NT2/D1 (cell line): Measurements from ENCODE around the gene TPSB2.
"Not testable (repeated sequence)": the region's sequence is repeated elsewhere in the genome, so short reads cannot be mapped to it uniquely, and the experiment has no call there.

Experiments used
- DNase-seq: peaks from one replicate; pipeline ENCODE4 v3.0.0-alpha.2; 2011; ENCODE audit warnings: low read depth, low spot score
- H3K27me3 ChIP-seq: 2 replicates; pipeline ENCODE4 v1.6.0; 2011; ENCODE audit warnings: mild to moderate bottlenecking; ENCODE audit not compliant: insufficient read length, insufficient read depth
- H3K36me3 ChIP-seq: 2 replicates; pipeline ENCODE4 v1.6.1; 2011; ENCODE audit warnings: mild to moderate bottlenecking, low read length, mixed read lengths; ENCODE audit not compliant: insufficient read depth, insufficient read length
- H3K4me1 ChIP-seq: 2 replicates; pipeline ENCODE4 v1.5.1; 2011; ENCODE audit not compliant: insufficient read depth, insufficient read length
- H3K4me3 ChIP-seq: 2 replicates; pipeline ENCODE4 v1.5.1; 2011; ENCODE audit warnings: low read depth; ENCODE audit not compliant: insufficient read length
- H3K9ac ChIP-seq: 2 replicates; pipeline ENCODE4 v1.6.0; 2011; ENCODE audit warnings: low read depth; ENCODE audit not compliant: insufficient read length
- H3K9me3 ChIP-seq: 2 replicates; pipeline ENCODE4 v1.5.1; 2011; ENCODE audit warnings: mild to moderate bottlenecking, low read length; ENCODE audit not compliant: insufficient read depth
- SUZ12 ChIP-seq: IDR thresholded peaks from 2 replicates; pipeline ENCODE4 v1.6.1; 2011; ENCODE audit not compliant: insufficient read length, insufficient read depth; ENCODE audit errors: extremely low read depth
- YY1 ChIP-seq: IDR thresholded peaks from 2 replicates; pipeline ENCODE4 v1.6.1; 2011; ENCODE audit not compliant: insufficient read length, insufficient read depth
- ZNF274 ChIP-seq: IDR thresholded peaks from 2 replicates; pipeline ENCODE4 v1.6.1; 2011; ENCODE audit warnings: mild to moderate bottlenecking, low read depth, low read length

Gene TPSB2

GRCh38 chr16:1199347-1200013 lies 30.5 kb downstream of the TPSB2 start:
- Histone ChIP-seq H3K9ac (no peak overlapping the region), H3K4me3 (no peak overlapping the region), H3K9me3 (no peaks in the 10 kb centered on the region), H3K27me3 (no peaks in the 10 kb centered on the region), H3K36me3 (peaks cover 49% of the 10 kb centered on the region), H3K4me1 (peaks cover 3% of the 10 kb centered on the region)
- DNase-seq: no peak
- no peak for TF ChIP-seq YY1
- no peak for TF ChIP-seq SUZ12
- no peak for TF ChIP-seq ZNF274

- not testable (repeated sequence) for H3K4me3 ChIP-seq, H3K27me3 ChIP-seq, DNase-seq, H3K9ac ChIP-seq, H3K4me1 ChIP-seq, H3K9me3 ChIP-seq
- peaks cover 42% of the 10 kb centered on the region for H3K36me3 ChIP-seq
Measured at GRCh38 chr16:1198671-1199346, 31.2 kb downstream of the TPSB2 start.

DNA sequence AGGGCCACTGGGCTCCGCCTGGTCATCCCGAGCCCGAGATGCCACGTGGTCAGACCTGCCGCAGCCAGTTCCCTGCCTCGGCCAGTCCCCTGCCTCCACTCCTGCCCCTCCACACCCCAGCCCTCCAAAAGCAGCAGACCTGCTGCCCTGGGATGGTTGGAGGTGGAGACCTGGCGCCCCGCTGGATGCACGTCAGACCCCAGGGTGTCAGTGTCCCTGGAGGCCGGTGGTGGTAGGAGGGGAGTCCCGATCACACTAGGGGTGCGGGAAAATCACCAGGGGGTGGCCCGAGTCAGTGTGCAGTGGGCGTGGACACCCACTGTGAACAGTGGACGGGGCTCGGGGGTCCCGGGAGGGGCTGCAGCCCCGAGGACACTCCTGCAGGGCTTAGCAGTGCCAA lies 31.8 kb downstream of the TPSB2 start:
- Histone ChIP-seq H3K36me3 (peaks cover 36% of the 10 kb centered on the region), H3K4me1 (peaks cover 14% of the 10 kb centered on the region), H3K27me3 (no peaks in the 10 kb centered on the region), H3K9me3 (no peaks in the 10 kb centered on the region), H3K4me3 (no peak overlapping the region), H3K9ac (no peak overlapping the region)
- no peak for DNase-seq
- TF ChIP-seq SUZ12: no peak
- no peak for TF ChIP-seq YY1
- no peak for TF ChIP-seq ZNF274

- Histone ChIP-seq H3K27me3 (no peaks in the 10 kb centered on the region), H3K9ac (no peak overlapping the region), H3K4me1 (peaks cover 20% of the 10 kb centered on the region), H3K4me3 (no peak overlapping the region), H3K36me3 (peaks cover 31% of the 10 kb centered on the region), H3K9me3 (no peaks in the 10 kb centered on the region)
- TF ChIP-seq YY1: no peak
- no peak for TF ChIP-seq SUZ12
- no peak for DNase-seq
Measured at GRCh38 chr16:1197237-1197866, 32.6 kb downstream of the TPSB2 start.

DNA sequence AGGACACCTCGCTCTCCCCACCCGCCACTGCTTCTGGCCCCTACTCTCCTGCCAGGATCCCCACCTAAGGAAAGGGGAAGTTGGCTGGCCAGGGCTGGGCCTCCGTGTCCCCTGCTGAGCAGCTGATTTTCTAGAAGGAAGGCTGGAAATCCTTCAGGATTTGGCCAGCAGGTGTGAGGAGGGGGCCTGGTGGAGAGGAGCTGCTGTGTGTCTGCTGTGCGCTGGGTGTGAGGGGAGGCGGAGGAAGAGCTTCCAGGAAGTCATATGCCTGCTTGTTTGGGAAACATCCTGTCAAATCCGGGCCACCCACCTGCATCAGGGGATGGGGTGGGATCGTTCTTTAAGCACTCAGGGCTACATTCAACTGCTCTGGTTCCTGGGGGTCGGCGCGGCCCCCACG lies 33.5 kb downstream of the TPSB2 start:
- TF ChIP-seq SUZ12 (no peak), YY1 (no peak), ZNF274 (no peak)
- Histone ChIP-seq H3K36me3 (peaks cover 22% of the 10 kb centered on the region), H3K9me3 (no peaks in the 10 kb centered on the region), H3K4me1 (peaks cover 26% of the 10 kb centered on the region), H3K9ac (no peak overlapping the region), H3K27me3 (no peaks in the 10 kb centered on the region), H3K4me3 (no peak overlapping the region)
- no peak for DNase-seq

GRCh38 chr16:1195393-1195666 lies 34.7 kb downstream of the TPSB2 start:
- H3K4me1 ChIP-seq: peaks cover 27% of the 10 kb centered on the region

GRCh38 chr16:1194665-1195392 lies 35.2 kb downstream of the TPSB2 start:
- TF ChIP-seq ZNF274 (no peak), YY1 (no peak), SUZ12 (no peak)
- Histone ChIP-seq H3K9ac (no peak overlapping the region), H3K4me1 (peaks cover 28% of the 10 kb centered on the region), H3K4me3 (no peak overlapping the region), H3K36me3 (peaks cover 9% of the 10 kb centered on the region), H3K27me3 (no peaks in the 10 kb centered on the region), H3K9me3 (no peaks in the 10 kb centered on the region)
- no peak for DNase-seq

More at GRCh38 chr16:1195393-1195666, 34.7 kb downstream of the TPSB2 start:
- Histone ChIP-seq H3K9ac (no peak overlapping the region), H3K27me3 (no peaks in the 10 kb centered on the region), H3K4me3 (no peak overlapping the region), H3K9me3 (no peaks in the 10 kb centered on the region), H3K36me3 (peaks cover 14% of the 10 kb centered on the region)
- no peak for DNase-seq
- TF ChIP-seq SUZ12: no peak
- TF ChIP-seq YY1: no peak
- TF ChIP-seq ZNF274: no peak
